Measurements from ENCODE around the gene TDRD7.
A peak's percentile ranks its signal among the peaks of the same experiment; 100 is the strongest.

Gene TDRD7

DNA sequence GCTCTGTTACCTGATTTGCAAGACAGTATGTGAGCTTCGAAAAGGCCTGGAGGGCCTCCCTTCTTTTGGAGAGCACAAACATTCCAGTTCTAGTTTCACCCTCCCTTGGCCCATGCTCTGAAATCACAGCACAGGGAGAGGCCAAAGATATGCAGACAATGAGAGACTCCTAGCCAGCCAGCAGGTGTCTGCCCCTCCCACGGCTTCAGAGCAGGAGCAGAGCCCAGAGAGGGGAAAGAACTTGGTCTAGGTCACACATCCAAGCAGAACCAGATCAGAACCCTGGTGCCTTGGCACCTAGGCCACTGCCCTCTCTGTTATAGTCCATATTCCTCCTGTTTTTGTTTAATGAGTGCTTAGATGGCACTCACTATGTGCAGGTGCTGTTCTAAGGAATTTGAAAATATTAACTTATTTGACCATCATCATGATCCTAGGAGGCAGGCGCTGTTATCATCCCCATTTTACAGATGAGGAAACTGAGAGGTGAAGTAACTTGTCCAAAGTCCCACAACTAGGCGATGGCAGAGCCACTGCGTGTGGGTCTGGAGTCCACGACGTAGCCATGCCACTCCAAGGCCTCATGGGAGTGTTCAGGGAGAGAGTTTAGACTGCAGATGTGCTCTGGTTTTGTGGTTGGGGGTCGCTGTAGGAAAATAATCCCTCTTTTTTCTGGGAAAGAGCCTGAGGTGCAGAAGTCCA is 116.8 kb downstream of the TDRD7 start:
- DNase-seq (ENCODE audit: low spot score) = no peak

- DNase-seq (ENCODE audit: low spot score) = peak; percentile 88
Measured at GRCh38 chr9:97529363-97530076, 117.6 kb downstream of the TDRD7 start.

GRCh38 chr9:97531888-97532376 is 120.0 kb downstream of the TDRD7 start:
- DNase-seq (ENCODE audit: low spot score) = no peak

GRCh38 chr9:97534185-97534584 is 122.3 kb downstream of the TDRD7 start:
- no peak for DNase-seq (ENCODE audit: low spot score)

GRCh38 chr9:97534961-97535594 is 123.2 kb downstream of the TDRD7 start:
- no peak for DNase-seq (ENCODE audit: low spot score)

- no peak for DNase-seq (ENCODE audit: low spot score)
Measured at GRCh38 chr9:97535771-97536170, 123.9 kb downstream of the TDRD7 start.

- DNase-seq (ENCODE audit: low spot score) = no peak
Measured at GRCh38 chr9:97536480-97536879, 124.6 kb downstream of the TDRD7 start.

DNA sequence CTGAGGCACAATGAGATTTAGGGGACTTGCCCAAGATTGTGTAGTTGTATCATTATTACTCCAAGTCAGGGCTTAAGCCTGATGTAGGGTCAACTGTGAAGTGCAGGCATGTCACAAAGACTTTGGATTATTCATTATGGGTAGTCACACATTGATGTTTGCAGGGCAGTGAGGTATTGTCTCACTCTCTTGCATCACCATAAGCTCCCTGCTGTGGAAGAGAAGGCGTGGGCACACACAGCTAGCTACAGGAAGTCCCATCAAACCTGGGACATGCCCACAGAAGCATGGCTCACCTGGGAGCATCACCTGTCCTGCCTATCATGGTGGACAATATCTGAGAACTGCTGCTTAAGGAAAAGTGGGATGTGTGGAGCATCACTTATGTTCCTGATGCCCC is 131.7 kb downstream of the TDRD7 start:
- DNase-seq (ENCODE audit: low spot score) = no peak

GRCh38 chr9:97545486-97545885 is 133.6 kb downstream of the TDRD7 start:
- DNase-seq (ENCODE audit: low spot score) = no peak
